ENCODE data around the gene LTA4H. TPM values are rescaled to one million over a fixed set of nuclear protein-coding genes. Genes with fewer than 3 reads are reported as not detected.

LTA4H gene
- total RNA-seq, 1 donor from 2014 or later, result 98.9 TPM

- Mint-ChIP-seq H3K4me3 (ENCODE audit: low read depth) (no peak overlapping the region), H3K36me3 (ENCODE audit: insufficient read depth) (no peaks in the 10 kb centered on the region), H3K27ac (no peak overlapping the region), H3K27me3 (no peaks in the 10 kb centered on the region), H3K4me1 (ENCODE audit: low read depth) (peaks cover 3% of the 10 kb centered on the region), H3K9me3 (ENCODE audit: low read depth) (no peaks in the 10 kb centered on the region)
- TF ChIP-seq CTCF (IDR thresholded peaks at IDR 0.05; ENCODE audit: unreplicated experiment), result no peak
- no peak for DNase-seq (ENCODE audit: low spot score, unreplicated experiment)
Measured at GRCh38 chr12:96036765-96037455, 1.5 kb upstream of the LTA4H start.

- Mint-ChIP-seq H3K27ac (no peak overlapping the region), H3K27me3 (no peaks in the 10 kb centered on the region), H3K4me1 (ENCODE audit: low read depth) (peaks cover 3% of the 10 kb centered on the region), H3K36me3 (ENCODE audit: insufficient read depth) (no peaks in the 10 kb centered on the region), H3K9me3 (ENCODE audit: low read depth) (no peaks in the 10 kb centered on the region), H3K4me3 (ENCODE audit: low read depth) (no peak overlapping the region)
- no peak for DNase-seq (ENCODE audit: low spot score, unreplicated experiment)
- TF ChIP-seq CTCF (IDR thresholded peaks at IDR 0.05; ENCODE audit: unreplicated experiment), result no peak
Measured at GRCh38 chr12:96034621-96035282, 635 bp downstream of the LTA4H start.

- no peak for TF ChIP-seq CTCF (IDR thresholded peaks at IDR 0.05; ENCODE audit: unreplicated experiment)
- H3K4me3 Mint-ChIP-seq (ENCODE audit: low read depth), result peak overlapping the region; percentile 46
- H3K9me3 Mint-ChIP-seq (ENCODE audit: low read depth), result no peaks in the 10 kb centered on the region
- no peaks in the 10 kb centered on the region for H3K36me3 Mint-ChIP-seq (ENCODE audit: insufficient read depth)
- H3K27ac Mint-ChIP-seq, result no peak overlapping the region
- peaks cover 3% of the 10 kb centered on the region for H3K4me1 Mint-ChIP-seq (ENCODE audit: low read depth)
- DNase-seq (ENCODE audit: low spot score, unreplicated experiment), result no peak
- no peaks in the 10 kb centered on the region for H3K27me3 Mint-ChIP-seq
Measured at GRCh38 chr12:96033549-96034389, 1.6 kb downstream of the LTA4H start.

- peaks cover 3% of the 10 kb centered on the region for H3K4me1 Mint-ChIP-seq (ENCODE audit: low read depth)
- H3K9me3 Mint-ChIP-seq (ENCODE audit: low read depth), result no peaks in the 10 kb centered on the region
- no peak for DNase-seq (ENCODE audit: low spot score, unreplicated experiment)
- H3K27me3 Mint-ChIP-seq, result no peaks in the 10 kb centered on the region
- no peak overlapping the region for H3K4me3 Mint-ChIP-seq (ENCODE audit: low read depth)
- no peak overlapping the region for H3K27ac Mint-ChIP-seq
- TF ChIP-seq CTCF (IDR thresholded peaks at IDR 0.05; ENCODE audit: unreplicated experiment), result no peak
- H3K36me3 Mint-ChIP-seq (ENCODE audit: insufficient read depth), result peaks cover 6% of the 10 kb centered on the region
Measured at GRCh38 chr12:96029826-96030225, 5.6 kb downstream of the LTA4H start.

GRCh38 chr12:96028538-96028937, 6.8 kb downstream of the LTA4H start:
- H3K27ac Mint-ChIP-seq, result no peak overlapping the region
- H3K9me3 Mint-ChIP-seq (ENCODE audit: low read depth), result no peaks in the 10 kb centered on the region
- H3K4me3 Mint-ChIP-seq (ENCODE audit: low read depth), result no peak overlapping the region
- peaks cover under 1% of the 10 kb centered on the region for H3K4me1 Mint-ChIP-seq (ENCODE audit: low read depth)
- no peak for DNase-seq (ENCODE audit: low spot score, unreplicated experiment)
- H3K36me3 Mint-ChIP-seq (ENCODE audit: insufficient read depth), result peaks cover 8% of the 10 kb centered on the region
- TF ChIP-seq CTCF (IDR thresholded peaks at IDR 0.05; ENCODE audit: unreplicated experiment), result no peak
- no peaks in the 10 kb centered on the region for H3K27me3 Mint-ChIP-seq

Measured in progenitor cell of endocrine pancreas (in vitro differentiated cells).